Stimulated activated CD8-positive, alpha-beta memory T cell treated with anti-CD3 and anti-CD28 coated beads, Interleukin-15, amount 100 ng/mL, for 24 hours (primary cell): ENCODE data around the gene ERC1.
"Not testable (repeated sequence)": the region's sequence is repeated elsewhere in the genome, so short reads cannot be mapped to it uniquely, and the experiment has no call there.

Experiments used
- DNase-seq: peaks from one replicate; pipeline ENCODE4 v3.0.0-alpha.2; 2020; ENCODE audit warnings: low read depth

The ERC1 gene

DNA sequence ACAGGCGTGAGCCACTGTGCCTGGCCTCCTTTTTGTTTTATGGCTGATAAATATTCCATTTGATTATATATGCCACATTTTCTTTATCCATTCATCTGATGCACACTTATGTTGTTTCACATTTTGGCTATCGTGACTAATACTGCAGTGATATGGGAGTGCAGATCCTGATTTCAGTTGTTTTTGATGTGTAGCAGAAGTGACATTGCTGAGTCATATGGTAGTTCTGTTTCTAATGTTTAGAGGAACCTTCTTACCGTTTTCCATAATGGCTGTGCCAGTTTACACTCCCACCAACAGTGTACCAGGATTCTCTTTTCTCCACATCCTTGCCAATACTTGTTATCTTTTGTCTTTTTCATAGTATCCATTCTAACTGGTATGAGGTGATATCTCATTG lies 235.9 kb downstream of the ERC1 start:
- DNase-seq = no peak

DNA sequence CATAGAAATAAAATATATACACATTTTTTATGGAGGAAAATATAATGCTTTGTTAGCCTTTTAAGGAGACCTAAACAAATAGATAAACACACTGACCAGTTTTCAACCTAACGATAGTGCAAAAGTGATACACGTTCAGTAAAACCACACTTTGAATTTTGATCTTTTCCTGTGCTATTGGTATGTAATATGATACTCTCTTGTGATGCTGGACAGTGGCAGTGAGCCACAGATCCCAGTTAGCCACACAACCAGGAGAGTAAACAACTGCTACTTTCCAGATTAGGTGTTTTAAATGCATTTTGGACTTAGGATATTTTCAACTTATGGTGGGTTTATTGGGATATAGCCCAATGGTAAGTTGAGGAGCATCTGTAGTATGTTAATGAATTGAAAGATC lies 243.1 kb downstream of the ERC1 start:
- DNase-seq = no peak

DNA sequence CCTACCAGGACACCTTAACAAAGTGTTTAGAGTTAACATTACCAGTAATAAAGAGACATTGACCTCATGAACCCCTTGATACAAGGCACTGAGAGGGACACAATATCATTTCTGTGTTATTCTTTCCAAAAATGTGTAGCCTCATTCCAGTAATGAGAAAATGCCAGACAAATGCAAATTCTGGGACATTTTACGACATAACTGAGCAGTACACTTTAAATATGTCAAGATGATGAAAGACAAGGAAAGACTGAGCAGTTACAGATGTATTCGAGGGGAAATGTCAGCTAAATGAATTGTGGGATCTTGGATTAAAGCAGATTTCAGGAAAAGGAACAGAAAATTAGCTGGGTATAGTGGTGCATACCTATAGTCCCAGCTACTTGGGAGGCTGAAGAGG lies 255.6 kb downstream of the ERC1 start:
- DNase-seq = no peak

DNA sequence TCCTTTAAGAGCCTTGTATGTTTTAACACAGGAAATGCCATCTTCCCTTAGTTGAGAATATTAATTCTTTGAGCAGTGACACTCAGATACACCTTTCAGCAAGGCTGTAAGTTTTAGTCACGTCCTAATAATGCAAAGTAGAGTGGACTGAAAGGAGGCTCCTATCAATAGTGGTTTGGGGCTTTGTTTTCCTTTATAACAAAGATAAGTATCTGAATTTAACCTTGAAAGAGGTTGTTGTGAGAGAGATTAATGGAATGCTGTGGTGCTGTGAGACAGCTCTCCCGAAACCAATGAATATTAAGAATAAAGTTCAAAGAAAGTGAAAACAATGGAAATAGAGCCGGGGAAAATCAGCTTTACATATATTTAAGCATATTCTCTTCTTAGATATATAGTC lies 259.6 kb downstream of the ERC1 start:
- DNase-seq = no peak

DNA sequence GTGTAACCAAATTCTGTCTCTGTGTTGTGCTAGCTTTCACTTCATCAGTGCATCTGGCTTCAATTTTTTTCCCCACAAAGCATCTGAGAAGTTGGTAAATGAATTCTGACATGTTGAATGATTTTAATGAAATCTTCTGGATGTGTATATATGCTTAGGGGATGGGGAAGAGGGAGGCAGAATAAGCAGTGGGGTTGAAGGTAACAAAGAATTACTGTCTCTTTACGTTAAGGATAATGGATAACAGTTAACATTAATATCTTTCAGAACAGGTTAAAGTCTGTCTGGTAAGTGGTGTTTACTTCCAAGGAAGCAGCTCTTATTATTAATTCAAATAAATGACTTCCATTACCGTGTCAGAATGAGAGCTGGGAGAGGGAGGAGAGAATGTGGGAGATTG lies 261.7 kb downstream of the ERC1 start:
- DNase-seq = no peak

DNA sequence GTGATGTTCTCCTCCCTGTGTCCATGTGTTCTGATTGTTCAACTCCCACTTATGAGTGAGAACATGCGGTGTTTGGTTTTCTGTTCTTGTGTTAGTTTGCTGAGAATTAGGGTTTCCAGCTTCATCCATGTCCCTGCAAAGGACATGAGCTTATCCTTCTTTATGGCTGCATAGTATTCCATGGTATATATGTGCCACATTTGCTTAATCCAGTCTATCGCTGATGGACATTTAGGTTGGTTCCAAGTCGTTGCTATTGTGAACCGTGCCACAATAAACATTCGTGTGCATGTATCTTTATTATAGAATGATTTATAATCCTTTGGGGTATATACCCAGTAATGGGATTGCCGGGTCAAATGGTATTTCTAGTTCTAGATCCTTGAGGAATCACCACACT lies 264.1 kb downstream of the ERC1 start:
- DNase-seq = not testable (repeated sequence)

DNA sequence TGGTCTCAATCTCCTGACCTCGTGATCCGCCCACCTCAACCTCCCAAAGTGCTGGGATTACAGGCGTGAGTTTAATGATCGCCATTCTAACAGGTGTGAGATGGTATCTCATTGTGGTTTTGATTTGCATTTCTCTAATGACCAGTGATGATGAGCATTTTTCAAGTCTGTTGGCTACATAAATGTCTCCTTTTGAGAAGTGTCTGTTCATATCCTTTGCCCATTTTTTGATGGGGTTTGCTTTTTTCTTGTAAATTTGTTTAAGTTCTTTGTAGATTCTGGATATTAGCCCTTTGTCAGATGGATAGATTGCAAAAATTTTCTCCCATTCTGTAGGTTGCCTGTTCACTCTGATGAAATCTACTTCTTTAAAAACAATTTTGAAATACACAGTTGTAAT lies 264.8 kb downstream of the ERC1 start:
- DNase-seq = not testable (repeated sequence)

DNA sequence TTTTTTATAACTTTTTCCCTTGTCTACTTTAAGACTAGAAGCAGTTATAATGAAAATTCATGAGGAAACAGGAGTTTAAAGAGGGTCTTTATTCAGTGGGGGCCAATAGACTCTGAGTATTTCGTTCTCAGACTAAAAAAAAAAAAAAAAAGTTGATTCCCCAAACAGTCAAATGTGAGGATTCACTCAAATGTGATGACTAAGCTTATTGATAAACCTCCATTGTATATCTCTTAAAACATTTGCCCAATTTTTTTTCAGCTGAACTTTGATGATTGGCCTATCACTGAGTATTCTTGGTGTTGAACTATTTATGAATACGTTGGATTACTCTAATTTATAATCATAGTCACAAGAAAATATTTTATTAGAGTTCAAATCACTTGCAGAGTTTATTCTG lies 265.3 kb downstream of the ERC1 start:
- DNase-seq = no peak

DNA sequence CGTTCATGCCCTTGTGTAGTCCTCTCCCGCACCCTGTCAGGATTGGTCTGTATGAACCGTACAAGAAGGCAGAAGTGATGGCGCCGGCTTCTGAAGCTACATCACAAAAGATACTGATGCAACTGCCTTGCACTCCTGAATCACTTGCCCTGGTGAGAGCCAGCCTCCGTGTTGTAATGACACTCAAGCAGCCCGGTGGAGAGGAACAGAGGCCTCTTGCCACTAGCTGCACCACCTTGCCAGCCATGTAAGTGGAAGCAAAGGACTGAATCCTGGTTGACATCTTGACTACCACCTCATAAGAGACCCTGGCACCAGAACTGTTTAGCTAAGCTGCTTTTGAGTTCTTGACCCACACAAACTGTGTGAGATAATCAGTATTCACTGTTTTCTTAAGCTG lies 266.0 kb downstream of the ERC1 start:
- no peak for DNase-seq

DNA sequence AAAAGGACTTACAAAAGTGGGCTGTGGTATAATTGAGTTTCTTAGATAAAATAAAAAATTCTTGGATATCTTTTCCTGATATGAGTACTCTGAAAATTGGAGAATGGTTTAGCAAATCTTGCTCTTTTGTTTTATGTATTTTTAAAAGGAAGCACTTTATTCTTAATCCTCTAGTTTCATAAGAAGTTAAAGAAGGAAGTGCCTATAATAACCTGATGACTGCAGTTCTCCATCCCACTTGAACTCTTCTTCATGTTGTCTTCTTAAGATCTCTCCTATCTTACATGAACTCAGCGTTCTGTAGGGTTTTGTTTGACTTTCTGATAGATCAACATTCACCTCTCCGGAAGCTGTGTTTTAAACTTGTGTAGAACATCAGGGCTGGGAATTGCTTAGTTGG lies 271.0 kb downstream of the ERC1 start:
- no peak for DNase-seq

DNA sequence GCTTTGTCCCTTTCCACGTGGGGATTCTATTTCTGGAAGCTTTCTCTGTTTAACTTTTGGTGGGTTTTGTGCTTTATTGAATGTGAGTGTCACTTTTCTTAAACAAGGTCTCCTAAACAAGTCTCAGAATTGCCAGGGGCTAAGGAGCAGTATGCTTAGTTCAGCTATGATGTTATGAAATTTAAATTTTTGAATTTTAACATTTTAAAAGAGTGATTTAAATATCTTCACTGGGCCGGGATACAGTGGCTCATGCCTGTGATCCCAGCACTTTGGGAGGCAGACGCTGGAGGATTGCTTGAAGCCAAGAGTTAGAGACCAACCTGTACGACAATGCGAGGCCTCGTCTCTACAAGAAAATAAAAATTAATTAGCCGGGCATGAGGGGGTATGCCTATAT lies 276.2 kb downstream of the ERC1 start:
- no peak for DNase-seq

DNA sequence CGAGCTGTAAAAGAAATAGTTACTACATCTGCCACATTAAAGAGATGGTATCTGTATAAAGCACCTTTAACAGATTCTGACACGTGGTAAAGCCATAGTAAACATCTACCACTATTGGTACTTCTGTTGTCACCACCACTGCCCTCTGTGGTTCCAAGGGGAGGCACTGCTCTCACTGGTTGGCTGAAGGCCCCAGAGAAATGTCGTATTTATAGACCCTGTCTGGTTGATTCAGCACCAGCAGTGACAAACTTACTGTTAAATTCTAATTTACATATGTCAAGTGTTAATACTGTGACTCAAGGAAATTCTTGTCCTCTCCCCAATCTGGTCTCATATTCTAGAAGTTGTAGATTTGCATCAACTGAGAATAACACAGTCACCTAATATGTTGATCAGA lies 281.1 kb downstream of the ERC1 start:
- no peak for DNase-seq

DNA sequence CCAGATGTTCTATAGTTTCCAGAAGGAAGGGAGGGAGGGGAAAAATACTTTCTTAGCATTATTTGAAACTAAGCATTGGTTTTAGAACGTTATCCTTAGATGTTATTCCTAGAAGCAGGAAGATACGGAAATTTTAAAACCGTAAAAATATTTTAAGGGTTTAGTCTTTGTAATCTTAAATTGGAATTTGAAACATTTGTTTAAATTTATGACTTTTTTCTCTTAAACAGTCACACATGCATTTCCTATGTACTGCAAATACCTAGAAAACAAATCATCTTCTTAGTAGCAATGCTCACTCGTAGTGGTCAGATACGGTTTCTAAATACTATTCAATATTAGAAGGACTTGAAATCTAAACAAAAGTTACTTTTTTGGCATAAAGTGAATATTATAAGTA lies 282.0 kb downstream of the ERC1 start:
- DNase-seq = no peak

DNA sequence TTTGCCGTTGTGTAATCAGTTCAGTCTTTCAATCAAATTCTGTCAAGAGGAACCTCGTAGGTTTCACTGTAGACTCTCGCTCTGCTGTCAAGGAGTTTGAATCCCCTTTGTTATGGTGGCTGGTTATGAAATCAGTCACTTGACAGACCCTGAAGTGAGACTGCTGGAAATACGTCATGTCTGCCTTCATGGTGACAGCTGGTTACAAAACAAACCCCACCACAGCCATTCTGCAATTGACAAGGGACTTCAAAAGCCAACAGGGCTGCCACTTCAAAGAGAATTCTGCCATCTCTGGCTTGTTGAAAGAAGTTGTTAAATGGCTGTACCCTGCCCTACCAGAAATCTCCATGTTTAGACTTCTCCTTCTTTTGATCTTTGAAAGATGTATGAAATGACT lies 286.9 kb downstream of the ERC1 start:
- no peak for DNase-seq

DNA sequence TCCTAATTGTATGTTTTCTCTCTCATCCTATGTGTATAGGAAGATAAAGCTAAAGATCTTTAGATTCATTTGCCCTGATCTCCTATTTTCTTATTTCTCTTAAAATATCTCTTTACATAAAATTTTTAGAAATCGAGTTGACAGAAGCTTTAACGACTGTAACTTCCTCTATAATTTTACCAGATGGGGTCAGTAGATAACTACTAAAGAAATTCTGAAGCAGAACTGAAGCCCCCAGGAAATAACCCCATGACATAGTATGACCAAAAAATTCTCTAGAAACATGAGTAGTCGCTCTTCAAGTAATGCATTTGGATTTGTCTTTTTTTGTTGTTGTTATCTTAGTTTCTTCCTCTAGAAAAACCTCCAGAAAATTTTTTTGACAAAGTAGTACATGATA lies 288.0 kb downstream of the ERC1 start:
- DNase-seq = no peak

DNA sequence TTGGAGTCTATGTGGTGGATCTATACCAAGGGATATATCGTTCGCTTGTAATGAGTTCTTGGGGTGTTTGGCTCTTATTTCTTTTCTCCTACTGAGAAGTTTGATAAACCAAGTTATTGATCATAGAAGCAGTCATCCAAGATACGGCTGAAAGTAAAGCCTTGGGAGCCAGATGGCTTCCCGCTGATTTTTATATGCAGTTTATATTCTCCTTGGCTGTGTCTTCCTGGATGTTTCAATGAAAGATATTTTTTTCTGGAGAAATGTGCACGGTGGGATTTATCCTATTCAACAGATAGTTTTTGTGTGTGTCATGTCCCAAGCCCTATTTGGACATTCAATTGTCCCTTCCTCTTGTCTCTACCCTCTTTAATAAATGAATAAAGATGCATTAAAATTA lies 289.0 kb downstream of the ERC1 start:
- no peak for DNase-seq

DNA sequence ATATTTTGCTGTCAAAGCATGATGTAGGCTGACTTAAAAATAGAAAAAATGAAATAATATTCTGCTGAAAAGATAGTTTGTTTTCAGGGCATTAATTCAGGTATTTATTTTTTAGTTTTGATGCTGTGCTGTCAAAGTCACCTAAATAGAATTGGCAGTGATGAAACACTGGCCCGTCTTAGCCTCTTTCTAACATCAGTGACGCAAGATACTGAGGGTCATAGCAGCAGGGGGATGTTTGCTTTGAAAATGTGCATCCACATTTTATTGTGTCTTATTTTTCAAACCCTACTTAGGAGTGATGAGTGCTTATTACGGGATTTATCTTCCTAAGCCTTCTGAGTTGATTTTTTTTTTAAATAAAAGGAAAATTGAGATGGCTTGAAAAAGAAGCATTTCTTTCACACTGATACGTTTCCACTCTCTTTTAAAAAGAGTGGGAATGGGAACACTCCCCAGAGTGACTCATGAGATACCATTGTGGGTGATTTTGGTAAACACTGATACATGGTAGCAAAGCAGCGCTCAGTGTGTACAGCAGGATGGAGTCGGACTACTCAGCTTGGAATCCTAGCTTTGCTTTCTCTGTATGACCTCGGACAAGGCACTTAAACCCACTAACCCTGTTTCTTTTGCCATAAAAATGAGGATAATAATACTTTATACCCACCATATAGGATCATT lies 290.8 kb downstream of the ERC1 start:
- no peak for DNase-seq

DNA sequence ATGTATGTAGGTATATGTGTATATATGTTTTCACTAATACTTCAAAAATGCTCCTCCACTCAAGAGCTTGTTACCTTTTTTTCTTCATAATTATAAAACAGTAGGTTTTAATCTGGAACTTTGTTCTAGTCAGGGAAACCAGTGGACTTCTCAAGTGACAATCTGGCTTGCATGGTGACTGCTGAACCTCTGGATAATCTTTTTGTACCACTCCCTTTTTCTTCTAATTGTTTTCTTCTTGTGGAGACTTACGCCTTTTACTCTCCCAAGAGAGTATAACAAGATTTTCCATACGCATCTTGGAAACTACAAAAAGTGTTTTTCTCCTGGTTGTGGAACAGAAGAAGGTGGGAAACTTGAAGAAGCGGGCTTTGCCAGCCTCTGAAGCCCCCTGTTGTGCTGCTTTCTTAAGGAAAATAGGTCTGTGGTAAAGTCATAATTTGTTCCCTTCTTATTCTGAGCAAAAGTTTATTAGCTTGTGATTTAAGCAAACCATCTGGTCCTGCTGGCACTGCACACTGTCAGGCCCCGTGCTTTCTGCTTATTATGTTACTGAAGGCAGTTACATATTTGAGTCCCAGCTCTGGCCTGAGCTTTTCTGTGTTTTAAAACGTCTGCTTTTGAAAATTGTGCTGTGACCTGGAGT lies 291.8 kb downstream of the ERC1 start:
- no peak for DNase-seq

DNA sequence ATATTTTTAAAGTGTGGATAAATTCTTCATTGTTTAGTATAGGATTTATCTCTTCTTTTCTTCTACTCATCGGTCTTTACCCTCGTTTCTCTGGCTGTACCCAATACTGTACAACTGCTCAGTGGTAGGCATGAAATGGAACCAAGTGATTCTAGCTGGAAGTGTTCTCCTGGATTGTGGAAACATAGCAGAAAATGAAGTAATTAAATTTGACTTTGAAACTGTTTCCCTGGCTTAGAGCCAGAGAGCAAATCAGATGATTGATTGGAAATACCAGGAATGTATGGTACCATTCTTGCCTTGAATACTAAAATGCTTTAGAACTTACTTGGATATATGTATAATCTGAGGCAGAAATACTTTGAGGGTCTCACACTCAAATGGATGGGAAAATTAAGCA lies 292.3 kb downstream of the ERC1 start:
- no peak for DNase-seq

DNA sequence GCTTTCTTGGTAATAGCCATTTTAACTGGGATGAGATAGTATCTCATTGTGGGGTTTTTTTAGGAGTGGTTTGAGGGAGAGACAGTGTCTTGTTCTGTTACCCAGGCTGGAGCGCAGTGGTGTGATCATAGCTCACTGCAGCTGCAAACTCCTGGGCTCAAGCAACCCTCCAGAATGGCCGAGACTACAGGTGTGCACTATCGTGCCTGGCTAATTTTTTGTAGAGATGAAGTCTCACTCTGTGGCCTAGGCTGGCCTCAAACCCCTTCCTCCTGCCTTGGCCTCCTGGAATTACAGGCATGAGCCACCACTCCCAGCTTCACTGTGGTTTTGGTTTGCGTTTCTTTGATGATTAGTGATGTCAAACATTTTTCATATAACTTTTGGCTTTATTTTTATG lies 293.6 kb downstream of the ERC1 start:
- DNase-seq = no peak

DNA sequence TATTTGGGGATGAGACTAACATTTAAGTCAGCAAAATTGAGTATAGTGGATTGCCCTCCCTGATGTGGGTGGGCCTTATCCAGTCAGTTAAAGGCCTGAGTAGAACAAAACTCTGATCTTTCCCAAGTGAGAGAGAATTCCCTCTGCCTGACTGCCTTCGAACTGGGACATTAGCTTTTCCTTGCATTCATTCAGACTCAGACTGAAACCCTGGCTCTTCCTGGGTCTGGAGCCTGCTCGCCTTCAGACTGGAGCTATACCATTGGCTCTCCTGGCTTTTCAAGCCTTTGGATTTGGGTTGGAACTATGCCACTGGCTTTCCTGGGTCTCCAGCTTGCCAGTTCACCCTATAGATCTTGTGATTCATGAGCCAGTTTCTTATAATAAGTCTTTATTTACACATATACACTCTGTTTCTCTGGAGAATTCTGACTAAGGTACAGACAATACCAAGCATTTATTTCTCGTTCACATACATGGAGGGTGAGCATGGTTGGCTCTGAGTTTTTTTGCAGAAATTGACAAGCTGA lies 296.5 kb downstream of the ERC1 start:
- DNase-seq = no peak

DNA sequence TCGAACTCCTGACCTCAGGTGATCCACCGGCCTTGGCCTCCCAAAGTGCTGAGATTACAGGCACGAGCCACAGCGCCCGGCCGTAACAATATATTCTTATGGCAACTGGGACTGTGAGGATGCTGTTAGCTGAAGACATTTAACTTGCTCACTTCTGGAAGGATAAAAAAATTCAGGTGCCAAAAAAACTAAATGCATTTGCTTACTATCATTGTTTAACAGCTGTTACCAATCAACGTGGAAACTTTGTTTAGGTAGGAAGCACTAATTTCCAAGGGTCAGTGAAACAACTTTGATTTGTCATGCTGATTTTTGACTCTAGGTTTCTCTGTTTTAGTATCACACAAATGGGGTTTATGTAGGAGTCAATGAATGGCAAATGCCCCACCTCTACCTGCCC lies 297.3 kb downstream of the ERC1 start:
- no peak for DNase-seq

DNA sequence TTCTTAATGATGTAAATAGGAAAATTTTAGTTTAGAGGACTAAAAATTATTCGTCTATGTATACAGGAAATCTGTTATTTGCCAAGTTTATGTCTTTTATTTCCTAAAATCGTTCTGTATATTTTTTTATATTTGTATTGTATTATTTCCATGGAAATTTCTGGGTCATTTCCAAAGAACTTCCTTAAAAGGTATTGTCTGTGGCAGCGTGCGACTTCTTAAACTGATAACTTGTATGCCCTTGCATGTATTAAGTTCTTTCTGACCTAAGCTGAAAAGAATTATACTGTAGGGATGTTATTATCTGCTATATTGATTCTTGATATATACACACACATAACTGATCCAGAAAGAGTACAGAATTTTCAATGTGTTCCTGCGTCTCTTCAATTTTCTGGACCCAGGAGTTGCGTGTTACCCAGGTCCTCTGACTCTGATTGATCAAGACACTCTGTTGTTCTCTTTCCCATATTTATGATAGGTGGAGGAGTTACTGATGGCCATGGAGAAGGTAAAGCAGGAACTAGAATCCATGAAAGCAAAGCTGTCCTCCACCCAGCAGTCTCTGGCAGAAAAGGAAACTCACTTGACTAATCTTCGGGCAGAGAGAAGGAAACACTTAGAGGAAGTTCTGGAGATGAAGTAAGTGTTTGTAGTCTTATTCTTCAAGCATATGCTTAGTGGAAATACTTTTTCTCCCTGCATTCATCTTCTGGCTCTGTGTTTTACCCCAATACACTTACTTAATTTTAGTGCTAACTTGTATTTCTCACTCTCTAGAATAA lies 298.5 kb downstream of the ERC1 start:
- no peak for DNase-seq
